K562 (cell line): ENCODE results near the gene PRKACB. TPM values are rescaled to one million over a fixed set of nuclear protein-coding genes. Genes with fewer than 3 reads are reported as not detected.

ENCODE experiments used
- BRD4 ChIP-seq: fragments of 200-600 bp; sonication (generic); IDR thresholded peaks from 2 replicates; pipeline ENCODE4 v1.6.1; 2017; ENCODE audit warnings: inconsistent platforms
- ESRRB ChIP-seq: fragments of 250-450 bp; sonication (Bioruptor Pico); IDR thresholded peaks from 2 replicates; pipeline ENCODE4 v1.5.0; 2020; ENCODE audit warnings: mild to moderate bottlenecking, moderate library complexity, borderline replicate concordance
- FOXK2 ChIP-seq, 2 experiments: fragments of 450-650 bp; IDR thresholded peaks in 1 of 2; conservative IDR thresholded peaks in 1 of 2; 2 replicates each; pipeline ENCODE4 v1.6.1; 2016; ENCODE audit warnings: low read depth in 2 of 2, mild to moderate bottlenecking in 1 of 2
- KAT7 ChIP-seq: sonication (generic); formaldehyde crosslinking; IDR thresholded peaks from 2 replicates; pipeline ENCODE4 v1.8.0; 2022; ENCODE audit warnings: missing genetic modification reagents, mild to moderate bottlenecking, borderline replicate concordance
- MCM5 ChIP-seq: fragments of 450-650 bp; IDR thresholded peaks from 2 replicates; pipeline ENCODE4 v1.6.1; 2016; ENCODE audit warnings: low read depth
- MTA3 ChIP-seq: fragments of 450-650 bp; formaldehyde crosslinking; IDR thresholded peaks from 2 replicates; pipeline ENCODE4 v1.6.1; 2017; ENCODE audit warnings: mild to moderate bottlenecking, borderline replicate concordance
- MXI1 ChIP-seq: IDR thresholded peaks from 2 replicates; pipeline ENCODE4 v1.6.1; 2011; ENCODE audit warnings: low read depth, mild to moderate bottlenecking, improper control_type of control experiment, low read length
- PHB2 ChIP-seq: fragments of 450-650 bp; IDR thresholded peaks from 2 replicates; pipeline ENCODE4 v1.6.1; 2017; ENCODE audit warnings: low read depth
- POLR2H ChIP-seq: IDR thresholded peaks from 2 replicates; pipeline ENCODE4 v1.6.1; 2016; ENCODE audit warnings: missing genetic modification characterization, low read depth, mild to moderate bottlenecking, control low read depth, missing compliant biosample characterization, moderate library complexity
- PTRF ChIP-seq: fragments of 450-650 bp; IDR thresholded peaks from 2 replicates; pipeline ENCODE4 v1.6.1; 2016; ENCODE audit warnings: mild to moderate bottlenecking, missing genetic modification characterization, missing compliant biosample characterization
- SAP30 ChIP-seq: fragments of 200-600 bp; sonication (generic); IDR thresholded peaks from 2 replicates; pipeline ENCODE4 v1.6.1; 2012; ENCODE audit warnings: borderline replicate concordance, low read depth, mild to moderate bottlenecking, moderate library complexity, low read length, control low read depth, inconsistent platforms; ENCODE audit not compliant: insufficient read depth, poor library complexity, severe bottlenecking
- YY1 ChIP-seq, 3 experiments: IDR thresholded peaks; 2 replicates each; pipeline ENCODE4 v1.6.1; 2011; ENCODE audit warnings: low read length in 2 of 3, mild to moderate bottlenecking in 2 of 3, moderate library complexity in 2 of 3, borderline replicate concordance in 1 of 3, control low read depth in 1 of 3, low read depth in 1 of 3; ENCODE audit not compliant: insufficient read depth in 3 of 3, insufficient replicate concordance in 2 of 3, control insufficient read depth in 1 of 3, insufficient read length in 1 of 3; ENCODE audit errors: extremely low read depth in 1 of 3
- ZKSCAN8 ChIP-seq: fragments of 200-800 bp; sonication (Bioruptor generic); IDR thresholded peaks from 2 replicates; pipeline ENCODE4 v1.6.1; 2016; ENCODE audit warnings: missing genetic modification characterization, missing compliant biosample characterization
- ZNF124 ChIP-seq: sonication (generic); formaldehyde crosslinking; IDR thresholded peaks from 2 replicates; pipeline ENCODE4 v1.8.1; 2022; ENCODE audit warnings: missing genetic modification reagents
- ZNF197 ChIP-seq: fragments of 200-800 bp; sonication (Bioruptor generic); IDR thresholded peaks from 2 replicates; pipeline ENCODE4 v1.6.1; 2016; ENCODE audit warnings: low read depth, missing genetic modification characterization, missing compliant biosample characterization
- ZNF583 ChIP-seq: fragments of 250-450 bp; sonication (Bioruptor Pico); IDR thresholded peaks from 2 replicates; pipeline ENCODE4 v1.4.0; 2020
- ZNF77 ChIP-seq: fragments of 250-450 bp; sonication (Bioruptor Pico); IDR thresholded peaks from 2 replicates; pipeline ENCODE4 v1.5.0; 2020
- ZNF785 ChIP-seq: fragments of 250-450 bp; sonication (Bioruptor Pico); IDR thresholded peaks from 2 replicates; pipeline ENCODE4 v1.4.0; 2020; ENCODE audit warnings: mild to moderate bottlenecking
- polyA plus RNA-seq, 8 experiments: library from polyadenylated mRNA; depleted of rRNA in 4 of 8; stranded (reverse) in 5 of 8; unstranded in 3 of 8; fragments of >200 nt; fragmentation: Nextera tagmentation in 2 of 8; fragmentation: Illumina TruSeq in 1 of 8; extraction: Ambion mirVana in 2 of 8; extraction: Trizol in 1 of 8; gene quantifications; 2 replicates each; pipeline versions ENCODE4 v1.2.1 to v1.2.3, GENCODE V29; 2011 to 2014; ENCODE audit warnings: inconsistent platforms in 1 of 8, missing spikeins in 1 of 8
- total RNA-seq, 7 experiments: library from RNA; depleted of rRNA in 6 of 7; stranded (reverse); fragments of >200 nt in 6 of 7; fragmentation: Illumina TruSeq in 2 of 7; extraction: Trizol in 2 of 7; gene quantifications; 2 replicates each; pipeline versions ENCODE4 v1.2.1 to v1.2.3, GENCODE V29; 2011 to 2021; ENCODE audit warnings: low replicate concordance in 1 of 7
- TF ChIP-seq, protein P1 (sequence below): fragments of 250-450 bp; sonication (Bioruptor Pico); IDR thresholded peaks from 2 replicates; pipeline ENCODE4 v1.4.0; 2020; ENCODE audit warnings: mild to moderate bottlenecking, moderate library complexity
- TF ChIP-seq, protein P2 (sequence below): fragments of 250-450 bp; sonication (Bioruptor Pico); IDR thresholded peaks from 2 replicates; pipeline ENCODE4 v1.4.0; 2020; ENCODE audit warnings: mild to moderate bottlenecking
- TF ChIP-seq, protein P3 (sequence below): fragments of 250-450 bp; sonication (Bioruptor Pico); IDR thresholded peaks from 2 replicates; pipeline ENCODE4 v1.5.0; 2021; ENCODE audit warnings: mild to moderate bottlenecking, moderate library complexity

The PRKACB gene
- total and polyA plus RNA-seq, 9 of the 15 experiments (the other 6 are each of a cell fraction or from before 2014, with no cell fraction given) = 1.1 to 5.2 (median 2.8) TPM

DNA sequence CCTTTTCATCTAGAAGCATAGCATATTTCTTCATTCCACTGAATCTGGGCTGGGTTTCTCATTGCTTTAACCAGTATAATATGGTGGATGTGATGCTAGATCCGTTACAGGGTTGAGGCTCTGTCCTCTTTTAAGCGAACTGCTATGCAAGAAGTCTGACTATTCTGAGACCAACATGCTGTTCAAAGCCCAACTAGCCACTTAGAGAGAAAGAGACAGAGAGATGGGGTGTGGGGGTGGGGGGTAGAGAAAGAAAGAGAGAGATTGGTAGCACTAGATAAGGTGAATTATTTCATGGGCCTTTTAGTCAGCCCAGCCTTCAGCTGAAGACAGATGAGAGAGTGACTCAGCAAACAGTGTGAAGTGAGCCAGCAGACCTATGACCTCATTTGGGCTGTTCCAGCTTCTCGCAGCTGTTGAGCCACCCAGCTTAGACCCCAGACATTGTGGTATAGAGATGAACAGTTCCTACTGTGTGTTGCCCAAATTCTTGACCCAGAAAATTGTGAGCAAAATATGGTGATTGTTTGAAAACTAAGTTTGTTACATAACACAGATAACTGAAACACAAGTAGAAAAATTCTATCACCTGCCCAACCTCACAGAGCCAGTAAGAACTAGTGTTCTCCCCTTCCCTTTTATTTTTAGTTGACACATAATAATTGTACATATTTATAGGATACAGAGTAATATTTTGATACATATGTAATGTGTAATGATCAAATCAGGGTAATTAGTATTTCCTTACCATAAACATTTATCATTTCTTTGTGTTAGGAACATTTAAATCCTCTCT, 40.7 kb upstream of the PRKACB start (continued):
- TF ChIP-seq SAP30 (no peak), ZKSCAN8 (CRISPR knock-in tag) (no peak), KAT7 (CRISPR knock-in tag) (no peak), ZNF197 (CRISPR knock-in tag) (no peak), PTRF (tag) (peak; percentile 63; the same call in 1 of the 2 replicates), ESRRB (CRISPR knock-in tag) (no peak), FOXK2 (conservative IDR thresholded peaks at IDR 0.05 in 1 of 2, IDR thresholded peaks at IDR 0.05 in 1 of 2; ENCODE audit: low read depth in 2 of 2) (peak; percentile 24 to 27; a peak in 2 of 4 replicates), ZNF583 (CRISPR knock-in tag) (no peak), MCM5 (no peak), ZNF785 (CRISPR knock-in tag) (no peak), MTA3 (peak; percentile 54; the same call in 1 of the 2 replicates), PHB2 (no peak), ZNF124 (CRISPR knock-in tag) (no peak), BRD4 (no peak), YY1 (IDR thresholded peaks at IDR 0.05; ENCODE audit: borderline replicate concordance in 1 of 3, control insufficient read depth in 1 of 3, extremely low read depth in 1 of 3, insufficient read depth in 3 of 3, insufficient read length in 1 of 3, insufficient replicate concordance in 2 of 3, low read depth in 1 of 3, low read length in 2 of 3) (no peak), POLR2H (peak; percentile 18; the same call in 1 of the 2 replicates), MXI1 (no peak), ZNF77 (CRISPR knock-in tag) (no peak)
- TF ChIP-seq, protein P1, sequence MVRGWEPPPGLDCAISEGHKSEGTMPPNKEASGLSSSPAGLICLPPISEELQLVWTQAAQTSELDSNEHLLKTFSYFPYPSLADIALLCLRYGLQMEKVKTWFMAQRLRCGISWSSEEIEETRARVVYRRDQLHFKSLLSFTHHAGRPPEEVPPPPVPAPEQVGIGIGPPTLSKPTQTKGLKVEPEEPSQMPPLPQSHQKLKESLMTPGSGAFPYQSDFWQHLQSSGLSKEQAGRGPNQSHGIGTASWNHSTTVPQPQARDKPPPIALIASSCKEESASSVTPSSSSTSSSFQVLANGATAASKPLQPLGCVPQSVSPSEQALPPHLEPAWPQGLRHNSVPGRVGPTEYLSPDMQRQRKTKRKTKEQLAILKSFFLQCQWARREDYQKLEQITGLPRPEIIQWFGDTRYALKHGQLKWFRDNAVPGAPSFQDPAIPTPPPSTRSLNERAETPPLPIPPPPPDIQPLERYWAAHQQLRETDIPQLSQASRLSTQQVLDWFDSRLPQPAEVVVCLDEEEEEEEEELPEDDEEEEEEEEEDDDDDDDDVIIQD (CRISPR knock-in tag) = no peak
- TF ChIP-seq, protein P2, sequence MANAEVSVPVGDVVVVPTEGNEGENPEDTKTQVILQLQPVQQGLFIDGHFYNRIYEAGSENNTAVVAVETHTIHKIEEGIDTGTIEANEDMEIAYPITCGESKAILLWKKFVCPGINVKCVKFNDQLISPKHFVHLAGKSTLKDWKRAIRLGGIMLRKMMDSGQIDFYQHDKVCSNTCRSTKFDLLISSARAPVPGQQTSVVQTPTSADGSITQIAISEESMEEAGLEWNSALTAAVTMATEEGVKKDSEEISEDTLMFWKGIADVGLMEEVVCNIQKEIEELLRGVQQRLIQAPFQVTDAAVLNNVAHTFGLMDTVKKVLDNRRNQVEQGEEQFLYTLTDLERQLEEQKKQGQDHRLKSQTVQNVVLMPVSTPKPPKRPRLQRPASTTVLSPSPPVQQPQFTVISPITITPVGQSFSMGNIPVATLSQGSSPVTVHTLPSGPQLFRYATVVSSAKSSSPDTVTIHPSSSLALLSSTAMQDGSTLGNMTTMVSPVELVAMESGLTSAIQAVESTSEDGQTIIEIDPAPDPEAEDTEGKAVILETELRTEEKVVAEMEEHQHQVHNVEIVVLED (CRISPR knock-in tag) = no peak
- TF ChIP-seq, protein P3, sequence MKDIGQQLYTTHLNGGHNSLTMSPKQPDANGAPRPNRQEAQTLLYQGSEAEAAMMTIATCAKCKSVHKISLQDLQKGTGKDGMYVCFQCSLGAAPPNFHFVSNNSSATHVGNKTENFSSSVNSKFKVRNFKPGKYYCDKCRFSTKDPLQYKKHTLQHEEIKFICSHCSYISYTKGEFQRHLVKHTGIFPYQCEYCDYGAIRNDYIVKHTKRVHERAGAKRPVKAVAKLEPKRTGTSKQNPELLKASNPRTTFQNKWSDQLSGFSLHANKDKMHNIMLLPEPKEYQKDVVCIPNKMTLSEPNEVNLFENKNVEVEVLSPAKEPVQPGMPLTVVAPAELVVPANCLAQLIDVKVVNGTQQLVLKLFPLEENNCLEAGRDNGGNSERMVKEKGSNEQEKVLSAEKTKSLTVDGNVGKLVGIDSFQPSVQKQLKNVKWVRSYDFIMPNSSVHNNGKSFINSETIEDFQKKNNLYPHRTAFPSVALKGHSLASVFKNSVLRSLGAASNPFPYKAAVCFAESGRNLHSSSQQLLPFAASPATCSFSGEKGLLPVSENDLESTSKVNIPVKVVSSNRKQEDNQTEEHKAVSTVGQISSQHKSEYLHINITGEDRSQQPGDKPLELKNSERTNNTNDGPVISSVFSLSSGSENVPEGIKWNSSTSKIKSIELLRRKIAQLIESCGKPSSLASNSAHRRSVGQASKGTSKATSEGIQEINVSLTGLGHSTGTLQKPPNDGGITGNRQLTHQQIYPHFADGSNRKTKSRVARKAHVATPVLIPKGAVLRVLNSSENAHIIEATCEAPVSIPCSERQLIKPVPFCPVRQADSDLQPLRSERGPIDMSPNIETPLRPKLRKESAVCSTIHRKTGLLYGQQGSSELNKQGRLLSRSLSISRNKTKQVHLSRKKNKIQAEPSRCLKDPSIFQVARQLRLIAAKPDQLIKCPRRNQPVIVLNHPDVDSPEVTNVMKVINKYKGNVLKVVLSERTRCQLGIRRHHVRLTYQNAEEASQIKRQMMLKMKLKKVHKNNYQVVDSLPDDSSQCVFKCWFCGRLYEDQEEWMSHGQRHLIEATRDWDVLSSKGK = no peak
